Measurements from ENCODE around the gene STRA6.
A peak's percentile ranks its signal among the peaks of the same experiment; 100 is the strongest.

STRA6 gene

DNA sequence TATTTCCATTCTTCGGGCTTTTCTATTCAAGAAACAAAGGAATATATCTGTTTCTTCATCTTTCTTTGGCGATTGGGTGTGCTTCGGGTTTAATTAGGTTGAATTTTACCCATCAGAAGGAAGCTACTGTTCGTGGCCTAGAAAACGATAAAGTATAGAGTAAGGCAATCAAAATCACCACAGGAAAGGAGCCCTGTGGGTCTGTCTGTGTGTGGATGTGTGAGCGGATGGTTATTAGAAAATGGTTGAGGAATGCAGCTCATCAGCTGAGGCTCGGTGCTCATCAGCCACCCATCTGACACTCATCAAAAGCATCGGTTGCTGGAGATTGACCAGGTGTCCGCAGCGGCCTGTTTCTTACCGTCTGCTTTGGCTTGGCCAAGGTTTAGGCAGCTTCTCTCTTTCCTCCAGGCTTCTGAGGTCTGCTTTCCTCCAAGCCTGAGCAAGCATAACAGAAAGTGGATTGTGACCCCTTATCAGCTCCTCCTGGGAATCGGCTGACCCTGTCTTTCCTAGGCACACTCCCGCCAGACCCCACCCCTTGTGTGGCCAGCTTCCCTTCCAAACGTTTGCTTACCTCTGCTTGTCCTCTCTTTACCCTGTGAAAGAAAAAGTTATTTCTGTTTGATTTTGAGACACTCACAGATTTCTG is 46.7 kb downstream of the STRA6 start:
- H3K4me3 ChIP-seq, result no peak overlapping the region
- no peaks in the 10 kb centered on the region for H4K20me1 ChIP-seq
- no peak overlapping the region for H3K4me2 ChIP-seq
- no peak overlapping the region for H3K27ac ChIP-seq
- no peaks in the 10 kb centered on the region for H3K9me3 ChIP-seq
- no peak for TF ChIP-seq Cebpa-rat (IDR thresholded peaks at IDR 0.05)
- peaks cover 21% of the 10 kb centered on the region for H3K4me1 ChIP-seq
- H3K36me3 ChIP-seq, result no peaks in the 10 kb centered on the region
- H3K9ac ChIP-seq, result no peak overlapping the region
- no peaks in the 10 kb centered on the region for H3K27me3 ChIP-seq

DNA sequence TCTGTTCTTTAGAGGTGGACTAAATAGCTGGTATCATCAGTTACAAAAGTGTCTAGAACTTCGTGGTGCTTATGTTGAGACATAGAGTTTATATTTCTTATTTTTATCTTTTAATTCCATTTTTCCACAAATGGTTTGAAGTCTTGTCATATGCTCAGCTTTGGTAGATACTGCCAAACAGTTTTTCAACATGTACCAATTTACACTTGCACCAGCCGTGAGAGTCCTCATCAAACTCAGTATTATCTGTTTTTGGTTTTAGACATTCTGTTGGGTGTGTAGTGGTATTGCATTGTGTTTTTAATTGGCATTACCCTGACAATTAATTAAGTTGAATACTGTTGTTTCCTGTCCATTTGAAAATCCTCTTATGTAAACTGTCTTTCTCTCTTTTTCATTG is 55.5 kb downstream of the STRA6 start:
- H3K4me2 ChIP-seq, result no peak overlapping the region
- H3K9me3 ChIP-seq, result peaks cover 13% of the 10 kb centered on the region; the same call in 1 of the 2 replicates
- TF ChIP-seq Cebpa-rat (IDR thresholded peaks at IDR 0.05), result no peak
- H3K4me3 ChIP-seq, result no peak overlapping the region
- no peak overlapping the region for H3K27ac ChIP-seq
- H3K9ac ChIP-seq, result no peak overlapping the region
- H3K27me3 ChIP-seq, result no peaks in the 10 kb centered on the region
- H4K20me1 ChIP-seq, result no peaks in the 10 kb centered on the region
- no peaks in the 10 kb centered on the region for H3K4me1 ChIP-seq
- H3K36me3 ChIP-seq, result no peaks in the 10 kb centered on the region

DNA sequence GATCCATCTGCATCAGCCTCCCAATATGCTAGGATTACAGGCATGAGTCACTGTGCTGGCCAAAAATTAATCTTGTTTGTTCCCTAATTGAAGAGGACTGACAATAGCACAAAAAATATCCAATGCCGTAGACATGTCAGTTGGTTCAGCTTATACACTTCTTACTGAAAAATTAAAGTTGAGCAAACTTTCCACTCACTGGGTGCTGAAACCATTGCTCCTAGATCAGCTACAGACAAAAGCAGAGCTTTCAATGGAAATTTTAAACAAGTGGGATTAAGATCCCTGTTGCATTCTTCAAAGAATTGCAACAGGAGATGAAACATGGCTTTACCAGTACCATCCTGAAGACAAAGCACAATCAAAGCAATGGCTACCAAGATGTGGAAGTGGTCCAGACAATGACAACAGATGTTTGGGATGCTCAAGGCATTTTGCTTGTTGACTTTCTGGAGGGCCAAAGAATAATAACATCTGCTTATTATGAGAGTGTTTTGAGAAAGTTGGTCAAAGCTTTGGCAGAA is 56.2 kb downstream of the STRA6 start:
- no peak overlapping the region for H3K4me3 ChIP-seq
- no peak overlapping the region for H3K4me2 ChIP-seq
- H3K9me3 ChIP-seq, result peaks cover 13% of the 10 kb centered on the region; the same call in 1 of the 2 replicates
- H3K27ac ChIP-seq, result no peak overlapping the region
- TF ChIP-seq Cebpa-rat (IDR thresholded peaks at IDR 0.05), result no peak
- no peaks in the 10 kb centered on the region for H3K36me3 ChIP-seq
- no peaks in the 10 kb centered on the region for H3K4me1 ChIP-seq
- H3K9ac ChIP-seq, result no peak overlapping the region
- no peaks in the 10 kb centered on the region for H3K27me3 ChIP-seq
- no peaks in the 10 kb centered on the region for H4K20me1 ChIP-seq

DNA sequence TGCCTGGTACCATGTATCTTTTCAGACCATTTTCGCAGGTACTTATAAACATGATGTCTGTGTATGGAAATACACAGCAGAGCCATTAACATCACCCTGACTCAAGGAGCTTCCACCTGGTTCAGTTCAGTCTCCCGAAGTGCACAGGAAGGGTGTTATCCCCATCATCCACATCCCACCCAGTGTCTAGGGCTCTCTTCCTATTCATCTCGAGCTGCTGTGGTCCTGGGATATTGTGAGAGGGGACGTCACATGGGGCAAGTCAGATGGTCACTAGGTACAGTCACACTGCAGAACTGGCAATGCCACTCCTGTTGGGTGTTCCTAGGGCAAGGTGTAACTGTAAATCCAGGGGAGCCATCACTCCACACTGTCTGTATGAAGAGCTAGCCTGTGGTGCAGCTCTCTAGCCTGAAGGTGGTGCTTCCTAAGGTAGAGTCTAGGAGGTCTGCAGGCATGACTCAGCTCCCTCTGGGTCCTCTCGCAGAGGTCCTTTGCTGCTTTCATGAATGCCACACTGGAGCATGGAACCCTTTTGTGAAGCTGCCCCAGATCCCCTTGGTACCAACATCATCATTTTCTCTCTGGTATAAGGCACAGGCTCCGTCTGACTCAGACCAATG is 58.3 kb downstream of the STRA6 start:
- Histone ChIP-seq H3K4me3 (no peak overlapping the region), H3K27ac (no peak overlapping the region), H3K27me3 (no peaks in the 10 kb centered on the region), H3K4me2 (no peak overlapping the region), H4K20me1 (no peaks in the 10 kb centered on the region), H3K9ac (no peak overlapping the region), H3K9me3 (peaks cover 13% of the 10 kb centered on the region; the same call in 1 of the 2 replicates), H3K4me1 (peaks cover 9% of the 10 kb centered on the region; the same call in 1 of the 2 replicates), H3K36me3 (no peaks in the 10 kb centered on the region)
- TF ChIP-seq Cebpa-rat (IDR thresholded peaks at IDR 0.05), result no peak

DNA sequence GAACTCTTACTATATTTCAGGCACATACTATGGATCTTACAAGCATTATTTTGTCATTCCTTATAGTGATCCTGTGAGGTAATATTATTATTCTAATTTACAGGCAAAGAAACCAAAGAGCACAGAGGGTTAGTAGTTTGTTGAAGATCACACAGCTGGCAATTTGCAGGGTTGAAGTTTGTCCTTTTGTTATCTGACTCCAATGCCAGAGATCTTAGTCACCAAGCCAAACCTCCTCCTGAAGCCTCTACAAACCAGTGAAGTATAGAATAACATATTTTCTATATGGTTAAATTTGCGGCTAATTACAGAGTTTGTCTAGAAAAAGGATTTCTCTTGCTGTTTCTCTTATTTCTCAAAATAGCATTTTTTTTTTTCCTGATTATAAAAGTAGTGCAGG is 61.0 kb downstream of the STRA6 start:
- no peak overlapping the region for H3K27ac ChIP-seq
- no peak overlapping the region for H3K9ac ChIP-seq
- no peak overlapping the region for H3K4me2 ChIP-seq
- H4K20me1 ChIP-seq, result no peaks in the 10 kb centered on the region
- no peaks in the 10 kb centered on the region for H3K27me3 ChIP-seq
- H3K4me3 ChIP-seq, result no peak overlapping the region
- no peak for TF ChIP-seq Cebpa-rat (IDR thresholded peaks at IDR 0.05)
- peaks cover 6% of the 10 kb centered on the region; the same call in 1 of the 2 replicates for H3K9me3 ChIP-seq
- H3K36me3 ChIP-seq, result no peaks in the 10 kb centered on the region
- H3K4me1 ChIP-seq, result peaks cover 32% of the 10 kb centered on the region

DNA sequence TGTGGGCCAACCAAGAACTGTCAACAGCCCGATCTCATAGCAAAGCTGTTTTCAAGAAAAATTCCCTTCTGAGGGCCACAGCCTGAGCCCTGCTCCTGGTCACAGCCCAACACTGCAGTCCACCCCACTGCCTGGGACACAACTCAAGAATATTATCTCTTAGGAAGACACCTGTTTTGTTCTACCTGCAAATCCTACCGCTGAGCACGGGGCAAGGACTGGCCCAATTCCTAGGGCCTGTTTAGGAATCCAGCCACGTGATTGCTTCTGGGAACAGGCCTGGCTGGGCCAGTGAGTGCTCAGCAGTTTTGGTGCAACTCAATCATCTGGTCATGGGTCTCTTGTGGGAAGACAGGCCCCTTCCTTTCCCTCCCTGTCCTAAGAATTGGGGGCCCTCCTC is 63.9 kb downstream of the STRA6 start:
- Histone ChIP-seq H3K4me2 (no peak overlapping the region), H3K27me3 (peaks cover 25% of the 10 kb centered on the region), H3K27ac (no peak overlapping the region), H3K4me3 (no peak overlapping the region), H3K36me3 (no peaks in the 10 kb centered on the region), H3K9ac (no peak overlapping the region), H3K4me1 (peaks cover 45% of the 10 kb centered on the region), H3K9me3 (peaks cover 12% of the 10 kb centered on the region), H4K20me1 (no peaks in the 10 kb centered on the region)
- TF ChIP-seq Cebpa-rat (IDR thresholded peaks at IDR 0.05), result no peak

DNA sequence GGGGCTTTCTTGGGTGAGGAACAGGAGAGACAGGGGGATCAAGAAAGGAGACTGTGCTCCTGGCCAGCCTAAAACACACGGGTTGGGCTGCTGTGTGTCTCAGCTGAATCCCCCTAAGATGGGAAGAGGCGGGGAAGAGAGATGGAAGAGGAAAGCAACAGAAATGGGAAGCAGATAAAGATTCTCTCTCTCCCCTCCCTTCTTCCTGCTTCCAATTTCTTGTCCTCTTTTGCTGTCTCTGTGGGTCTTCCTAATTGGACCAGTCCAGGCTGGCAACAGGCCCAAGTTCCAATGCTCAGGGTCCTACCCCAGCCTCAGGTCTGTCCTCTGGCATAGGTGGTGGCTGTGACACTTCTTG is 65.1 kb downstream of the STRA6 start:
- Histone ChIP-seq H3K27ac (peak overlapping the region; percentile 65; the same call in 1 of the 2 replicates), H4K20me1 (no peaks in the 10 kb centered on the region), H3K4me2 (peak overlapping the region; percentile 96), H3K9me3 (peaks cover 24% of the 10 kb centered on the region), H3K36me3 (no peaks in the 10 kb centered on the region), H3K27me3 (peaks cover 36% of the 10 kb centered on the region), H3K9ac (peak overlapping the region; percentile 76; the same call in 1 of the 2 replicates), H3K4me1 (peaks cover 45% of the 10 kb centered on the region), H3K4me3 (no peak overlapping the region)
- no peak for TF ChIP-seq Cebpa-rat (IDR thresholded peaks at IDR 0.05)

DNA sequence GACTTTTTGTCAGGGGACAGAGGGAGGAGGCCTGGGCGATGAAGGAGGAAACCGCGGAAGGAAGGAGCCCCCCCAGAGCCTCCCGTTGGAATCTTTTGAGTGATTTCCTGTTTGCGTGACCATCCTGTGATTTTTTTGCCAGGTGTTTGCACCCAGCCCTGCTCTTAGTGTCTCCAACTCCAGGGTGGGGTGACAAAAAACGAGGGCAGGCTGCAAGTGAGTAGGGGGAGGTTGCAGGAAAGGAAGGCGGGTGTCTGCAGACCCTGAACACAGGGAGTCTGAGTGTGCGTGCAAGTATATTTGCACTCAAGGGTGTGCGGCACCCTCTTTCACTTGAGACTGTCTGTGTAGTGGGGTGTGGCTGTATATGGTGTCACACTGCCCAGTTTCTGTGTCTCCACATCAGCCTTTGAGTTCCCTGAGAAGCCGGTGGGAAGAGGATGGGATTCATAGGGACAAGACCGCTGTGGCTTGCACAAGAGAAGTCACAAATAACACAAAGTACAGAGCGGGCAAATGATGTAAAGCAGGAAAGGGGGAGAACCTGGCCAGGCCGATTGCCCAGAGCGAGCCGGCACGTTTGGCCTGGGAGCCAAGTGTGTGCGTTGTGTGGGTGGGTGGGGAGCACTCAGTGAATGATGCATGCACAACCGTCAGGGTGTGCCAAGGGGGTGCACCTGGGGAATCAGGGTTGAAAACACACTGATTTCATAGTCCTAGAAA is 65.6 kb downstream of the STRA6 start:
- Histone ChIP-seq H3K27ac (peak overlapping the region; percentile 65; the same call in 1 of the 2 replicates), H3K9me3 (peaks cover 29% of the 10 kb centered on the region), H3K36me3 (no peaks in the 10 kb centered on the region), H4K20me1 (0 out of 2 replicates have a peak, but pooled peaks cover 4% of the 10 kb centered on the region), H3K4me1 (peaks cover 45% of the 10 kb centered on the region), H3K4me2 (peak overlapping the region; percentile 96), H3K9ac (peak overlapping the region; percentile 76), H3K27me3 (peaks cover 41% of the 10 kb centered on the region), H3K4me3 (peak overlapping the region; percentile 66)
- no peak for TF ChIP-seq Cebpa-rat (IDR thresholded peaks at IDR 0.05)

DNA sequence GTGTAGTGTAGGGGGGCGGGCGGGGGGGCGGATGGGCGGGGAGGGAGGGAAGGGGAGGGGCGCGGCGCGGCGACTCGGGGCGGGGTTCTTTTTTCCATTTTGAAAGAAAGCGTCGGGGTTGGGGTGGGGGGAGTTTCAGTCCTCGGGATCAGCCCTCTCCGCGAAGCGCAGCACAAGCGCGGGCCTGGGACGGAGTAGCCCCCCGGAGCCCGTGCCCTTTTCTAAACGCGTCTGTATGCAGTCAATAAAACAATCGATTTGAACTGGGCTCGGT is 66.1 kb downstream of the STRA6 start:
- no peaks in the 10 kb centered on the region for H3K36me3 ChIP-seq
- H3K9ac ChIP-seq, result peak overlapping the region; percentile 76
- no peak for TF ChIP-seq Cebpa-rat (IDR thresholded peaks at IDR 0.05)
- peak overlapping the region; percentile 65; the same call in 1 of the 2 replicates for H3K27ac ChIP-seq
- H3K9me3 ChIP-seq, result peaks cover 34% of the 10 kb centered on the region
- H3K4me2 ChIP-seq, result peak overlapping the region; percentile 96
- H3K4me1 ChIP-seq, result peaks cover 45% of the 10 kb centered on the region
- H3K4me3 ChIP-seq, result peak overlapping the region; percentile 66
- 0 out of 2 replicates have a peak, but pooled peaks cover 9% of the 10 kb centered on the region for H4K20me1 ChIP-seq
- H3K27me3 ChIP-seq, result peaks cover 46% of the 10 kb centered on the region

All from BLaER1 (cell line).